ENCODE data around the gene CPEB4. TPM values are rescaled to one million over a fixed set of nuclear protein-coding genes. Genes with fewer than 3 reads are reported as not detected.

The CPEB4 gene
- total RNA-seq, 2 donors from 2014 or later: 36.5 to 45.3 TPM

- TF ChIP-seq, protein P1, sequence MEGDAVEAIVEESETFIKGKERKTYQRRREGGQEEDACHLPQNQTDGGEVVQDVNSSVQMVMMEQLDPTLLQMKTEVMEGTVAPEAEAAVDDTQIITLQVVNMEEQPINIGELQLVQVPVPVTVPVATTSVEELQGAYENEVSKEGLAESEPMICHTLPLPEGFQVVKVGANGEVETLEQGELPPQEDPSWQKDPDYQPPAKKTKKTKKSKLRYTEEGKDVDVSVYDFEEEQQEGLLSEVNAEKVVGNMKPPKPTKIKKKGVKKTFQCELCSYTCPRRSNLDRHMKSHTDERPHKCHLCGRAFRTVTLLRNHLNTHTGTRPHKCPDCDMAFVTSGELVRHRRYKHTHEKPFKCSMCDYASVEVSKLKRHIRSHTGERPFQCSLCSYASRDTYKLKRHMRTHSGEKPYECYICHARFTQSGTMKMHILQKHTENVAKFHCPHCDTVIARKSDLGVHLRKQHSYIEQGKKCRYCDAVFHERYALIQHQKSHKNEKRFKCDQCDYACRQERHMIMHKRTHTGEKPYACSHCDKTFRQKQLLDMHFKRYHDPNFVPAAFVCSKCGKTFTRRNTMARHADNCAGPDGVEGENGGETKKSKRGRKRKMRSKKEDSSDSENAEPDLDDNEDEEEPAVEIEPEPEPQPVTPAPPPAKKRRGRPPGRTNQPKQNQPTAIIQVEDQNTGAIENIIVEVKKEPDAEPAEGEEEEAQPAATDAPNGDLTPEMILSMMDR (IDR thresholded peaks at IDR 0.05): no peak
- intact Hi-C loops (cut with DNase I): no loop called here
- Histone ChIP-seq H3K4me1 (replicated peaks) (no peaks in the 10 kb centered on the region), H3K27ac (peak overlapping the region; percentile 9 to 57), H3K4me3 (no peak overlapping the region), H3K9me3 (no peaks in the 10 kb centered on the region), H3K27me3 (replicated peaks; ENCODE audit: insufficient read depth) (no peaks in the 10 kb centered on the region), H3K36me3 (no peaks in the 10 kb centered on the region)
- DNase-seq (ENCODE audit: low spot score): no peak
- 84% methylated on average over 5 of the region's 5 CpGs for WGBS
These were observed 15.4 kb downstream of the CPEB4 start for GRCh38 chr5:173903396-173904140.

DNA sequence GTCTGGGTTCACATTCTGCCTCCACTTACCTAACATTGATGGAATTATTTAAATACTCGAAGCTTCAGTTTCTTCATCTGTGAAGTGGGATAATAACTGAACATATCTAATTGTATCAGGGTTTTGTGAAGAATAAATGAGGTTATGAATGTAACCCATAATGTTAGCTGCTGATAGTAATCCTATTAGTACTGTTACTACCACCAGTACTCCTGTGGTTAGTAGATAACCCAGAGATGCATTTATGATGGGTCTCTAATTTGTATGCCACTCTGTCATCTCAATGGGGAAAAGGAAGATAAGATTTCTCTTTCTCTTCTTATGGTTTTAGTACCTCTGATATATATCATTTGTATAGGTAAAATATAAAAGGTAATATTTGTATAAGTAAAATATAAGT lies 16.0 kb downstream of the CPEB4 start:
- peak overlapping the region in 1 of 2 donors; percentile 57 for H3K27ac ChIP-seq

GRCh38 chr5:173907284-173907683 lies 19.1 kb downstream of the CPEB4 start:
- 85% methylated on average over 1 of the region's 1 CpG for WGBS
- H3K9me3 ChIP-seq: no peaks in the 10 kb centered on the region
- intact Hi-C loops (cut with DNase I): no loop called here
- no peak for DNase-seq (ENCODE audit: low spot score)
- H3K27me3 ChIP-seq (replicated peaks; ENCODE audit: insufficient read depth): no peaks in the 10 kb centered on the region
- TF ChIP-seq POLR2A (IDR thresholded peaks at IDR 0.05): no peak
- TF ChIP-seq POLR2AphosphoS5 (IDR thresholded peaks at IDR 0.05): no peak
- TF ChIP-seq, protein P1 (IDR thresholded peaks at IDR 0.05): no peak
- no peaks in the 10 kb centered on the region for H3K36me3 ChIP-seq
- no peaks in the 10 kb centered on the region for H3K4me1 ChIP-seq (replicated peaks)
- H3K4me3 ChIP-seq: no peak overlapping the region
- no peak overlapping the region for H3K27ac ChIP-seq

More for the DNA sequence above, 16.0 kb downstream of the CPEB4 start:
- H3K4me1 ChIP-seq (replicated peaks): no peaks in the 10 kb centered on the region
- 97% methylated on average over 1 of the region's 1 CpG for WGBS
- TF ChIP-seq, protein P1 (IDR thresholded peaks at IDR 0.05): no peak
- no peak for TF ChIP-seq POLR2AphosphoS5 (IDR thresholded peaks at IDR 0.05)
- TF ChIP-seq POLR2A (IDR thresholded peaks at IDR 0.05): no peak
- H3K9me3 ChIP-seq: no peaks in the 10 kb centered on the region
- intact Hi-C loops (cut with DNase I): no loop called here
- no peak overlapping the region for H3K4me3 ChIP-seq
- H3K36me3 ChIP-seq: no peaks in the 10 kb centered on the region
- no peaks in the 10 kb centered on the region for H3K27me3 ChIP-seq (replicated peaks; ENCODE audit: insufficient read depth)
- DNase-seq (ENCODE audit: low spot score): no peak

DNA sequence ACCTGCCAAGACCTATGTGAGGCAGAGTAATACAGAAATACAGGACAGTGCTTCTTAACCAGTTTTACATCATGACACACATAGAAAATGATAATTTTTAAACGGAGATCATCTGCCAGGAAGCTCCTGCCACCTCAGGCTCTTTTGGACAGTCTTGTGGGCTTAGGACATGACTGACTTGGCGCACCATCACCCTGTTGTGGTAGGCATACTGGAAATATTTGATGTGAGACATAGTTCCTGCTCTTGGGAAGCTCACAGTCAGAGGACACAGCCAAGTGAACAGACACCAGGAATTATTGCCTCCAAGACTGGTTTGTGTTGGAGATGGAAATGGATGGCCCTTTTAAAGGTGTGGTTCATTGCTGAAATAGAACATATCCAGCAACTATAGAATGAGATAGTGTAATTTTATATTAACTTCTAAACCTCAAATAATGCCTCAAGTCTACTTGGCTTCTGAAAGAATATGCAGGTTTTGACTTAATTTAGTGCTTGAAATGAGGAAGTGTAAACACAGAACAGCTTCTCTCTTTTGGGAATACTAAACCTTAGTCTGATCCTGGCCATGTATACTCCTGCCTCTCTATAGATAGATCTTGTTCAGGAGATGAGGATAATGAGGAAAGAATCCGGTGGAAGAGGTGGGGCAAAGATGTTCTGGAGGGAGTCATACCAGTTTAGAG lies 19.7 kb downstream of the CPEB4 start:
- WGBS: 63% methylated on average over 3 of the region's 3 CpGs
- no peaks in the 10 kb centered on the region for H3K4me1 ChIP-seq (replicated peaks)
- H3K4me3 ChIP-seq: no peak overlapping the region

More for the DNA sequence above, 19.7 kb downstream of the CPEB4 start:
- intact Hi-C loops (cut with DNase I): no loop called here
- Histone ChIP-seq H3K36me3 (no peaks in the 10 kb centered on the region), H3K27me3 (replicated peaks; ENCODE audit: insufficient read depth) (no peaks in the 10 kb centered on the region), H3K27ac (no peak overlapping the region), H3K9me3 (no peaks in the 10 kb centered on the region)
- no peak for DNase-seq (ENCODE audit: low spot score)
- TF ChIP-seq, protein P1 (IDR thresholded peaks at IDR 0.05): no peak
- TF ChIP-seq POLR2AphosphoS5 (IDR thresholded peaks at IDR 0.05) (no peak), POLR2A (IDR thresholded peaks at IDR 0.05) (no peak)

Measured in prostate gland (tissue), 2 donors.